ENCODE results near the gene ZC3H8.

DNA sequence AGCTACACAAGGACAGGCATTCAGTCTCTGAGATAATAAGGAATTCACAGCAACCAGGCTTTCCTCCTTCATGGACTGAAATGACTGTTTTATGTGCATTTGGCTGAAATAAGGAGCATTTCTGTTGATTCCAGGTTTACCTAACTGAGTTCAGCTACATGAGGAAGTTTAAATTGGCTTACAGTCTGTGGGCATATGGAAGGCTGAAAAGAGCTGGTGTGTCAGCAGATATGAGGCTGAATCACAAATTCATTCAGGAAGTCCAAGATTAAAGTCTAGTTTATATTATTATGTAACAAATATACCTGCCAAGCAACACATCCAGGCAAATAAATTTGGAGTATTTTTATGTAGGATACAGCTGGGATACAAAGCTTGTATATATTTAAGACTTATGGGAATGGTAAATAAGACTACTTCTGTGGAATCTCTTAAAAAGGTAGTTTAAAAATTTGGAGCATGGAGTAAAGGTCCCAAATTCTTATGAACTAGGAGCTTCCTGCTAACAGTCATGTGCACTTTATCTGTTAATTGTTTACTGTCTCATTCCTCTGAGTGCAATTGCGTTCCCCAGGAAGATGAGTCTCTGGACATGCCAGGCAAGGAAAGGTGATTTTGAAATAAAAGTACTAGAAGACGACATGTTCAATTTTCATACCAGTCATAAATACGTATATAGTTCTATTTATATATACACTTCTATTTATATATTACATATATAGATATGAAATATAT is 53.0 kb downstream of the ZC3H8 start:
- TF ChIP-seq CTCF (IDR thresholded peaks at IDR 0.05; ENCODE audit: low read length), result no peak
- no peak for TF ChIP-seq EZH2 (IDR thresholded peaks at IDR 0.05; ENCODE audit: borderline replicate concordance, low read length)
